Left lung (tissue), 10 donors: Measurements from ENCODE around the gene TES. TPM values are rescaled to one million over a fixed set of nuclear protein-coding genes. Genes with fewer than 3 reads are reported as not detected.

Source experiments
- ATAC-seq: fragments of 200-7000 bp; cut with Tn5 transposase; one replicate; pipeline ENCODE4 v1.9.1; 2020; ENCODE audit warnings: moderate library complexity
- DNase-seq, 4 donors: peaks; one replicate each; pipeline ENCODE4 v3.0.0-alpha.2; 2013 to 2020
- H3K27ac ChIP-seq, 2 donors: fragments of 200-600 bp; sonication (generic) in 1 of 2; one replicate each; pipeline versions ENCODE4 v1.5.0 to v1.8.0; 2020 to 2021
- H3K27me3 ChIP-seq, 2 donors: fragments of 200-600 bp; sonication (generic) in 1 of 2; one replicate each; pipeline versions ENCODE4 v1.5.0 to v1.8.0; 2020 to 2021
- H3K36me3 ChIP-seq, 2 donors: fragments of 200-600 bp; sonication (generic) in 1 of 2; one replicate each; pipeline versions ENCODE4 v1.5.0 to v1.8.0; 2020 to 2021
- H3K4me1 ChIP-seq, 2 donors: fragments of 200-600 bp; one replicate each; pipeline ENCODE4 v1.8.0; 2021
- H3K4me3 ChIP-seq, 2 donors: fragments of 200-600 bp; sonication (generic) in 1 of 2; one replicate each; pipeline versions ENCODE4 v1.5.0 to v1.8.0; 2020 to 2021; ENCODE audit warnings: mild to moderate bottlenecking in 1 of 2
- H3K9me3 ChIP-seq, 2 donors: fragments of 200-600 bp; sonication (generic) in 1 of 2; one replicate each; pipeline versions ENCODE4 v1.5.0 to v1.8.0; 2020 to 2021
- CTCF ChIP-seq, 2 donors: fragments of 200-600 bp; sonication (generic) in 1 of 2; IDR thresholded peaks; one replicate each; pipeline versions ENCODE4 v1.5.0 to v1.8.0; 2021; ENCODE audit warnings: antibody characterized with exemption in 2 of 2
- intact Hi-C, 2 donors: fragments of 100-400 bp; cut with DNase I; formaldehyde crosslinking; loops; one replicate each; pipeline versions ENCODE4 v1.11.2 to v1.14.2; 2022
- polyA plus RNA-seq, 6 donors: library from polyadenylated mRNA; unstranded; fragments of 120-200 nt; gene quantifications; one replicate each; pipeline ENCODE4 v1.2.1, GENCODE V29; 2013; ENCODE audit not compliant: insufficient read length in 6 of 6
- total RNA-seq, 2 donors: library from RNA; stranded (reverse); fragmentation: NEBNext Ultra II Directional; extraction: Animal tissue kit (Norgen Biotek cat#: 25700); gene quantifications; one replicate each; pipeline ENCODE4 v1.2.1, GENCODE V29; 2021
- donor health status: DM: no; HTN: yes; CAD: no.
- donor health status: DM: no; HTN: no; CAD: no.

Gene TES
- total and polyA plus RNA-seq, 8 donors, result 56.6 to 113 (median 66.5) TPM

- intact Hi-C loops, result no loop called here
- H3K27ac ChIP-seq, result no peak overlapping the region
- TF ChIP-seq CTCF (IDR thresholded peaks at IDR 0.05), result no peak
- H3K4me1 ChIP-seq, result no peaks in the 10 kb centered on the region
- ATAC-seq (no peak), DNase-seq (no peak)
- H3K27me3 ChIP-seq, result no peaks in the 10 kb centered on the region
- H3K4me3 ChIP-seq, result no peak overlapping the region
- H3K36me3 ChIP-seq, result no peaks in the 10 kb centered on the region
- H3K9me3 ChIP-seq, result no peaks in the 10 kb centered on the region
Observed at GRCh38 chr7:116196947-116197346, 13.4 kb upstream of the TES start.

GRCh38 chr7:116197360-116197759, 13.0 kb upstream of the TES start:
- Histone ChIP-seq H3K27ac (no peak overlapping the region), H3K4me1 (no peaks in the 10 kb centered on the region), H3K9me3 (no peaks in the 10 kb centered on the region), H3K27me3 (no peaks in the 10 kb centered on the region), H3K36me3 (no peaks in the 10 kb centered on the region), H3K4me3 (no peak overlapping the region)
- ATAC-seq (no peak), DNase-seq (no peak)
- TF ChIP-seq CTCF (IDR thresholded peaks at IDR 0.05), result no peak
- intact Hi-C loops, result no loop called here

GRCh38 chr7:116198748-116199410, 11.5 kb upstream of the TES start:
- no peak overlapping the region for H3K4me3 ChIP-seq
- H3K9me3 ChIP-seq, result no peaks in the 10 kb centered on the region
- no peak for DNase-seq
- no peaks in the 10 kb centered on the region for H3K36me3 ChIP-seq
- intact Hi-C loops, result no loop called here
- no peaks in the 10 kb centered on the region for H3K27me3 ChIP-seq
- ATAC-seq, result no peak
- H3K27ac ChIP-seq, result no peak overlapping the region
- no peaks in the 10 kb centered on the region for H3K4me1 ChIP-seq
- TF ChIP-seq CTCF (IDR thresholded peaks at IDR 0.05), result no peak

- Histone ChIP-seq H3K36me3 (no peaks in the 10 kb centered on the region), H3K27me3 (no peaks in the 10 kb centered on the region), H3K27ac (no peak overlapping the region), H3K4me3 (no peak overlapping the region), H3K9me3 (no peaks in the 10 kb centered on the region), H3K4me1 (no peaks in the 10 kb centered on the region)
- DNase-seq (no peak), ATAC-seq (no peak)
- TF ChIP-seq CTCF (IDR thresholded peaks at IDR 0.05), result no peak
- intact Hi-C loops, result no loop called here
Observed at GRCh38 chr7:116200963-116201362, 9.4 kb upstream of the TES start.

GRCh38 chr7:116206141-116206540, 4.2 kb upstream of the TES start:
- no peaks in the 10 kb centered on the region for H3K36me3 ChIP-seq
- H3K27me3 ChIP-seq, result no peaks in the 10 kb centered on the region
- H3K4me1 ChIP-seq, result peaks cover 0 to 5% of the 10 kb centered on the region in 2 donors
- intact Hi-C loops, result no loop called here
- no peak overlapping the region for H3K4me3 ChIP-seq
- DNase-seq (no peak), ATAC-seq (no peak)
- no peak overlapping the region for H3K27ac ChIP-seq
- no peaks in the 10 kb centered on the region for H3K9me3 ChIP-seq
- TF ChIP-seq CTCF (IDR thresholded peaks at IDR 0.05), result no peak
